ENCODE measurements around the gene AIP. TPM values are rescaled to one million over a fixed set of nuclear protein-coding genes. Genes with fewer than 3 reads are reported as not detected.

AIP gene
- total RNA-seq, 1 experiment from 2014 or later = 61.0 TPM

- RAD21 ChIA-PET (ENCODE audit: low non-redundant PET in 1 of 2, low total read pairs in 2 of 2, uncharacterized antibody in 2 of 2, unreplicated experiment in 2 of 2) = no interaction called here
- intact Hi-C loops (cut with micrococcal nuclease) = loop anchor here (5.0 kb wide), 1 partner anchor 81 kb away; the partner anchor contains the start of gene RPS6KB2
- TF ChIP-seq, protein P1, sequence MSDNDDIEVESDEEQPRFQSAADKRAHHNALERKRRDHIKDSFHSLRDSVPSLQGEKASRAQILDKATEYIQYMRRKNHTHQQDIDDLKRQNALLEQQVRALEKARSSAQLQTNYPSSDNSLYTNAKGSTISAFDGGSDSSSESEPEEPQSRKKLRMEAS (IDR thresholded peaks at IDR 0.05) = no peak
- no peak for TF ChIP-seq EGR1 (IDR thresholded peaks at IDR 0.05; ENCODE audit: low read depth)
- no peak for TF ChIP-seq EZH2 (IDR thresholded peaks at IDR 0.05)
- no peak for TF ChIP-seq SRF (IDR thresholded peaks at IDR 0.05; ENCODE audit: low read depth)
- TF ChIP-seq EZH2phosphoT487 (IDR thresholded peaks at IDR 0.05; ENCODE audit: borderline replicate concordance) = no peak
- TF ChIP-seq CTCF (IDR thresholded peaks at IDR 0.05 in 2 of 3, conservative IDR thresholded peaks at IDR 0.05 in 1 of 3; ENCODE audit: borderline replicate concordance in 1 of 3, insufficient read depth in 1 of 3, low read depth in 2 of 3, low read length in 2 of 3) = no peak
- no peak for TF ChIP-seq RAD21 (IDR thresholded peaks at IDR 0.05; ENCODE audit: low read depth)
- no peak for TF ChIP-seq JUND (IDR thresholded peaks at IDR 0.05)
- TF ChIP-seq ZNF274 (IDR thresholded peaks at IDR 0.05; ENCODE audit: low read depth, low read length) = no peak
- TF ChIP-seq SP1 (IDR thresholded peaks at IDR 0.05; ENCODE audit: low read depth) = no peak
- TF ChIP-seq ZFX (IDR thresholded peaks at IDR 0.05) = peak; percentile 22; the same call in 1 of the 2 replicates
- TF ChIP-seq FOSL1 (IDR thresholded peaks at IDR 0.05; ENCODE audit: low read depth) = no peak
- TF ChIP-seq, protein P2, sequence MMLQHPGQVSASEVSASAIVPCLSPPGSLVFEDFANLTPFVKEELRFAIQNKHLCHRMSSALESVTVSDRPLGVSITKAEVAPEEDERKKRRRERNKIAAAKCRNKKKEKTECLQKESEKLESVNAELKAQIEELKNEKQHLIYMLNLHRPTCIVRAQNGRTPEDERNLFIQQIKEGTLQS (IDR thresholded peaks at IDR 0.05) = no peak
- peak; percentile 38 for TF ChIP-seq TCF7L2 (IDR thresholded peaks at IDR 0.05; ENCODE audit: borderline replicate concordance, extremely low read depth, insufficient read depth, insufficient read length)
- TF ChIP-seq CBX3 (IDR thresholded peaks at IDR 0.05; ENCODE audit: low read depth) = no peak
- TF ChIP-seq POLR2A (IDR thresholded peaks at IDR 0.05; ENCODE audit: borderline replicate concordance, extremely low read depth, insufficient read depth, insufficient read length) = peak; percentile 5
- DNase-seq (ENCODE audit: low read depth, low spot score) = peak; percentile 90
- no TSS peak for BruUV-seq (replicated peaks)
- H3K4me3 ChIP-seq (replicated peaks in 1 of 2; ENCODE audit: low read depth in 1 of 2, low read length in 2 of 2) = peak overlapping the region; percentile 71 to 72
- no peaks in the 10 kb centered on the region for H3K9me3 ChIP-seq (ENCODE audit: control insufficient read depth in 1 of 2, insufficient read depth in 1 of 2, low read depth in 1 of 2, low read length in 2 of 2)
- H3K9me2 ChIP-seq (ENCODE audit: insufficient read depth) = no peaks in the 10 kb centered on the region
- H2AFZ ChIP-seq (ENCODE audit: low read depth, low read length, poor library complexity, severe bottlenecking) = peak overlapping the region; percentile 22
- no peaks in the 10 kb centered on the region for H3K36me3 ChIP-seq (ENCODE audit: control insufficient read depth in 1 of 2, insufficient read depth in 2 of 2, low read length in 2 of 2)
- peak; percentile 41 for ATAC-seq
- H4K20me1 ChIP-seq (ENCODE audit: insufficient read depth) = no peaks in the 10 kb centered on the region
- peak overlapping the region; percentile 88 for H3K4me2 ChIP-seq (ENCODE audit: low read length)
- H3K27me3 ChIP-seq (ENCODE audit: insufficient read depth, low read length) = no peaks in the 10 kb centered on the region
- peak overlapping the region; percentile 95 for H3K9ac ChIP-seq (ENCODE audit: low read length)
- POLR2A ChIA-PET = no interaction called here
- H3K27ac ChIP-seq (ENCODE audit: low read depth, low read length) = peak overlapping the region; percentile 81
- CTCF ChIA-PET = no interaction called here
- H3K4me1 ChIP-seq (ENCODE audit: control insufficient read depth in 1 of 2, insufficient read depth in 2 of 2, low read length in 2 of 2) = peaks cover 27 to 39% of the 10 kb centered on the region in 2 experiments
- peaks cover 20% of the 10 kb centered on the region for H3K79me2 ChIP-seq (ENCODE audit: insufficient read depth, low read length)
These were observed 25.8 kb downstream of the AIP start for GRCh38 chr11:67508486-67509121.

Measured in HCT116 (cell line).